ENCODE results near the gene C11orf16.
"Not testable (repeated sequence)": the region's sequence is repeated elsewhere in the genome, so short reads cannot be mapped to it uniquely, and the experiment has no call there.

Gene C11orf16

GRCh38 chr11:8932564-8933180 lies at the start of gene C11orf16:
C11orf16 (minus strand) TSS chr11:8932947; CDS start chr11:8932308, 639 bp downstream.
- no peaks in the 10 kb centered on the region for H3K36me3 Mint-ChIP-seq (ENCODE audit: insufficient read depth)
- ATAC-seq (replicated peaks; ENCODE audit: extremely low read depth, poor library complexity, severe bottlenecking) (no peak), DNase-seq (ENCODE audit: low spot score in 2 of 2) (no peak)
- H3K27ac Mint-ChIP-seq (ENCODE audit: low read depth), result no peak within 1 kb of the TSS
- no peaks in the 10 kb centered on the region for H3K9me3 Mint-ChIP-seq
- H3K27me3 Mint-ChIP-seq, result no peaks in the 10 kb centered on the region
- H3K4me1 Mint-ChIP-seq, result no peaks in the 10 kb centered on the region
- no peak within 1 kb of the TSS for H3K4me3 Mint-ChIP-seq

- DNase-seq (ENCODE audit: low spot score in 2 of 2) (no peak), ATAC-seq (replicated peaks; ENCODE audit: extremely low read depth, poor library complexity, severe bottlenecking) (no peak)
- H3K4me3 Mint-ChIP-seq, result no peak overlapping the region
- H3K36me3 Mint-ChIP-seq (ENCODE audit: insufficient read depth), result no peaks in the 10 kb centered on the region
- no peaks in the 10 kb centered on the region for H3K9me3 Mint-ChIP-seq
- H3K27me3 Mint-ChIP-seq, result no peaks in the 10 kb centered on the region
- no peaks in the 10 kb centered on the region for H3K4me1 Mint-ChIP-seq
- no peak overlapping the region for H3K27ac Mint-ChIP-seq (ENCODE audit: low read depth)
Observed at GRCh38 chr11:8980485-8980884, 47.7 kb upstream of the C11orf16 start.

GRCh38 chr11:8979365-8979764 lies 46.6 kb upstream of the C11orf16 start:
- DNase-seq (ENCODE audit: low spot score in 2 of 2); H3K4me3 Mint-ChIP-seq; H3K36me3 Mint-ChIP-seq (ENCODE audit: insufficient read depth); H3K4me1 Mint-ChIP-seq; ATAC-seq (replicated peaks; ENCODE audit: extremely low read depth, poor library complexity, severe bottlenecking); H3K9me3 Mint-ChIP-seq; H3K27me3 Mint-ChIP-seq; H3K27ac Mint-ChIP-seq (ENCODE audit: low read depth): not testable (repeated sequence)

GRCh38 chr11:8973121-8973520 lies 40.4 kb upstream of the C11orf16 start:
- H3K27me3 Mint-ChIP-seq, result no peaks in the 10 kb centered on the region
- DNase-seq (ENCODE audit: low spot score in 2 of 2) (no peak), ATAC-seq (replicated peaks; ENCODE audit: extremely low read depth, poor library complexity, severe bottlenecking) (no peak)
- no peaks in the 10 kb centered on the region for H3K4me1 Mint-ChIP-seq
- H3K36me3 Mint-ChIP-seq (ENCODE audit: insufficient read depth), result no peaks in the 10 kb centered on the region
- no peak overlapping the region for H3K4me3 Mint-ChIP-seq
- H3K27ac Mint-ChIP-seq (ENCODE audit: low read depth), result no peak overlapping the region
- no peaks in the 10 kb centered on the region for H3K9me3 Mint-ChIP-seq

- ATAC-seq (replicated peaks; ENCODE audit: extremely low read depth, poor library complexity, severe bottlenecking), result no peak
Observed at GRCh38 chr11:8971924-8972316, 39.2 kb upstream of the C11orf16 start.

GRCh38 chr11:8971196-8971923 lies 38.6 kb upstream of the C11orf16 start:
- Mint-ChIP-seq H3K36me3 (ENCODE audit: insufficient read depth) (no peaks in the 10 kb centered on the region), H3K9me3 (no peaks in the 10 kb centered on the region), H3K4me3 (no peak overlapping the region), H3K27ac (ENCODE audit: low read depth) (no peak overlapping the region), H3K27me3 (no peaks in the 10 kb centered on the region), H3K4me1 (no peaks in the 10 kb centered on the region)
- ATAC-seq (replicated peaks; ENCODE audit: extremely low read depth, poor library complexity, severe bottlenecking) (no peak), DNase-seq (ENCODE audit: low spot score in 2 of 2) (no peak)

More at GRCh38 chr11:8971924-8972316, 39.2 kb upstream of the C11orf16 start:
- Mint-ChIP-seq H3K36me3 (ENCODE audit: insufficient read depth) (no peaks in the 10 kb centered on the region), H3K27me3 (no peaks in the 10 kb centered on the region), H3K4me3 (no peak overlapping the region), H3K27ac (ENCODE audit: low read depth) (no peak overlapping the region), H3K4me1 (no peaks in the 10 kb centered on the region), H3K9me3 (no peaks in the 10 kb centered on the region)
- no peak for DNase-seq (ENCODE audit: low spot score in 2 of 2)

- peaks cover 3% of the 10 kb centered on the region for H3K36me3 Mint-ChIP-seq (ENCODE audit: insufficient read depth)
- H3K27me3 Mint-ChIP-seq, result no peaks in the 10 kb centered on the region
- no peak overlapping the region for H3K4me3 Mint-ChIP-seq
- no peak for DNase-seq (ENCODE audit: low spot score in 2 of 2)
- no peak for ATAC-seq (replicated peaks; ENCODE audit: extremely low read depth, poor library complexity, severe bottlenecking)
- H3K27ac Mint-ChIP-seq (ENCODE audit: low read depth), result no peak overlapping the region
- peaks cover 17% of the 10 kb centered on the region for H3K4me1 Mint-ChIP-seq
- H3K9me3 Mint-ChIP-seq, result no peaks in the 10 kb centered on the region
Observed at GRCh38 chr11:8967184-8967583, 34.4 kb upstream of the C11orf16 start.

DNA sequence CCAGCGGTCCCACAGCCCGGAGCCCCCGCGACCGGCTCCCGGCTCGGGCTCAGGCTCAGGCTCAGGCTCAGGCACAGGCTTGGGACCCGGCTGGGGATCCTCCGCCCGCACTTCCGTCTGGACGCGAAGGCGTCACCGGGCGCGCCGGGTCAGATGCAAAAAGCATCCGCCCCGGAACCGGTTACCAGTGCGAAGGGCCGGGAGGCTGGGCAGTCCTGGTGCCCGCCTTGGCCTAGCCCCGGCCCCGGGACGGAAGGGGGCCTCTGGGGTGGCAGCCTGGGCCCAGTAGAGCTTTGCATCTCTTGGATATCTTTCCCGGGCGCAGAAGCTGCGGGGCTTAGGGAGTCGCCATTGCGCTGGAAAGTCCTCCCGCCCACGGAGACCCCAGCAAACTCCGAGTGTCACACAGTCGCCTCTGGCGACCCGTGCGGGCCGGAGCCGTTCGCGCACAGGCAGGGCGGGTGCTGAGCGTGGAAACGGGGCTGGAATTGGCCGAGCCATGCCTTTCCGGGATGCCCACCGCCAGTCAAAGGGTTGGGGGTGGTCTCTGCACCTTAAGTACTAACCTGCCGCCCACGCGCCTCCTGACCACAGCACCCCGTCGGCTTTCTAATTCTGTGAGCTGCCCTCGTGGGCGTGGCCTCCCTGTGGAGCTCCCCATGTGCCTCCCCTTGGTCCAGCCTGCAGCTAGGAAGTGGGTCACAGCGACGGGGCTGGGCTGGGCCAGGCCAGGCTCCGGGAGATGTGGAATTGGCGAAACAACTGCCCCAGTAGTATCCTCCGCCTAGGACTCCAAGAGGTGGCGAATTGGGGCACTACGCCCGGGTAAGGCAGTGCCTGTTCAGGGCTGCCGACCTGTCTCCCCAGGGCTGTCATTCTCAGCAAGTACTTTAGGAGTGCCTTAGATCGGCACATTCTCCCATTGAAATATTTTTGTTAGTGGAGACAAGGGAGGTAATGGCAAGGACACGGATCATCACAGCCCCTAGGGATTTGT lies 31.9 kb upstream of the C11orf16 start, which contains the start of gene TMEM9B:
TMEM9B (minus strand) TSS at position 119 of the 997 bp plus-strand sequence. CDS start 129 bp downstream, outside the sequence.
- Mint-ChIP-seq H3K27me3 (no peaks in the 10 kb centered on the region), H3K27ac (ENCODE audit: low read depth) (peak within 1 kb of the TSS; percentile 98), H3K4me3 (peak within 1 kb of the TSS; percentile 95), H3K9me3 (no peaks in the 10 kb centered on the region), H3K36me3 (ENCODE audit: insufficient read depth) (peaks cover 8% of the 10 kb centered on the region), H3K4me1 (peaks cover 24% of the 10 kb centered on the region)
- ATAC-seq (replicated peaks; ENCODE audit: extremely low read depth, poor library complexity, severe bottlenecking) (peak; percentile 76), DNase-seq (ENCODE audit: low spot score in 2 of 2) (peak; percentile 48 to 49)

DNA sequence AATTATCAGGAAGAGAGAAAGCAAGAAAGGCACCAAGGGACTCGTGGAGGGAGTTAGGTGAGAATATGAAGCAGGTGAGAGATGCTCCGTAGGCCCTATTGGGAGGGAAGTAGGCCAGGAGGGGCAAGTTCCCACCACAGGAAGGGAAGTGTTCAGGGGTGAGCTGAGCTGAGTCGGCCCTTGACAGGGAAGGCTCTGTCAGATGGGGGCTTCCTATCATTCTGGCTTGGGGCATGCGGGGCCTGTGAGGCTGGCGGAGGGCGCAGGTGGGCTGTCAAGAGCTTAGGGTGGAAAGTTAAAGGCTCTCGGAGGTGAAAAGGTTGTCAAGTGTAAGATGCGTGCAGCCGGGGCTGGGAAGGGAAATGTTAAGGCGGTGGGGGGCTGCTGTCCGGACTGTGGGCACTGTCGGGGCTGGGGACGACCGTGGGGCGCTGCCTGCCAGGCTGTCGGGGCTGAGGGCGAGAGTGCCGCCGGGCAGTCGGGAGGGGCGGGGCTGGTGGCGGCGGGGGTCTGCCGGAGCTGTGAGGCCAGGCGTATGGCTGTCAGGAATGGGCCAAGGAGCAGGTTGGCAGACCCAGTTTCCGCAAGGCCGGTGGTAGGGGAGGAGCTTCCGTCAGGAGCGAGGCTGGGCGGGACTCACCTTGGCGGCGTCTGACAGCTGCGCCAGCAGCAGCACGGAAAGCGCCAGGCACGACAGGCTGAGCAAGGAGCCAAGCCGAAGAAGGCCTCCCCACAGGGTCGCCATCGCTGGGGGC lies 31.0 kb upstream of the C11orf16 start:
- Mint-ChIP-seq H3K27ac (ENCODE audit: low read depth) (peak overlapping the region; percentile 98), H3K4me3 (peak overlapping the region; percentile 95), H3K36me3 (ENCODE audit: insufficient read depth) (peaks cover 8% of the 10 kb centered on the region), H3K9me3 (no peaks in the 10 kb centered on the region), H3K27me3 (no peaks in the 10 kb centered on the region), H3K4me1 (peaks cover 24% of the 10 kb centered on the region)
- peak; percentile 72 for ATAC-seq (replicated peaks; ENCODE audit: extremely low read depth, poor library complexity, severe bottlenecking)
- peak in 1 of 2 donors; percentile 57 for DNase-seq (ENCODE audit: low spot score in 2 of 2)

- H3K27ac Mint-ChIP-seq (ENCODE audit: low read depth), result peak overlapping the region; percentile 98
- H3K4me3 Mint-ChIP-seq, result peak overlapping the region; percentile 95
- DNase-seq (ENCODE audit: low spot score in 2 of 2), result no peak
- no peaks in the 10 kb centered on the region for H3K27me3 Mint-ChIP-seq
- H3K9me3 Mint-ChIP-seq, result no peaks in the 10 kb centered on the region
- peaks cover 24% of the 10 kb centered on the region for H3K4me1 Mint-ChIP-seq
- no peak for ATAC-seq (replicated peaks; ENCODE audit: extremely low read depth, poor library complexity, severe bottlenecking)
- peaks cover 11% of the 10 kb centered on the region for H3K36me3 Mint-ChIP-seq (ENCODE audit: insufficient read depth)
Observed at GRCh38 chr11:8962841-8963240, 30.1 kb upstream of the C11orf16 start.

GRCh38 chr11:8961401-8961800 lies 28.7 kb upstream of the C11orf16 start:
- Mint-ChIP-seq H3K4me3 (no peak overlapping the region), H3K9me3 (no peaks in the 10 kb centered on the region), H3K27me3 (no peaks in the 10 kb centered on the region), H3K27ac (ENCODE audit: low read depth) (peak overlapping the region; percentile 30), H3K36me3 (ENCODE audit: insufficient read depth) (peaks cover 12% of the 10 kb centered on the region), H3K4me1 (peaks cover 34% of the 10 kb centered on the region)
- DNase-seq (ENCODE audit: low spot score in 2 of 2) (no peak), ATAC-seq (replicated peaks; ENCODE audit: extremely low read depth, poor library complexity, severe bottlenecking) (no peak)

All from central memory CD8-positive, alpha-beta T cell (primary cell).